ENCODE data around the gene GPR146.

GPR146 gene

DNA sequence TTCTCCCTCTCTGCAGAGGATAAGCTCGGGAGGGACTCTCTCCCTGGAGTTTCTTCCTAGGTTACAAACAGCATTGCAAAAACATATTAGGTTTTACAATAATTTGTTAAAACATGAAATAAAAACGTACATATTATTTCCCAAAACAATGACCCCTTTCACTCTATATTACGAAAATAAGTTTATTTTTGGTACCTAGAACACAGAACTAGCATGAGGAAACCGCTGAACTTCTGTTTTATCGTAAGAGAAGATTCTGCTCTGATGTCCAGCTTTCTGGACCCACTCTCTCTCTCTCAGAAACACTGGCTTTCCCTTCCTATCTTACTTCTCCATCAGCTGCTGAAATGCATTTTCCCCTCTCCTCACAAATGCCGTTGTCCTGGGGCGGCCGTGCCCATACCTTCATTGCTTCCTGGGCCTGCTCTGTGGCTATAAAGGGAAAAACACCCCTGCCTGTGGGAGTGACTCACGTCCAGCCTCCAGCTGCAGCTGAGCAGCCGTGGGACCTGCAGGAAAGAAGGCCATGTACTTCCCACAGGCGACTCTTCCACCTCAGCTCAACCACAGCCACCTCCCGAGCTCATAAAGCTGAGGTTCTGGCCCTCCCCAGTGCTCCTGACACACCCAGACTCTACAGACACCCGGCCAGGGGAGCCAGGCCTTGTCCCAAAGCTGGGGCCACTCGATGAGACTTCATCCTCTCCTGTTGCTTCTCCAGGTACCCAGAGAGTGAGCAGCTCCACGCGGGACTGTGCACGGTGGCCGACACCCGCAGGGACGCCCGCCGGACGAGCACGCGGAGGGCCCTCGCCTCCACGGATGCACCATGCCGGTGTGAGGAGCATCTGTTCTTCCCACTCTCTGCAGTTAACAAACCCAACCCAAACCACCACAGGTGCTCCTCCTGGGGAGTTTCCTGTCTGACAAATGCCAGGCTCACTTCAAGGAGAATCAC, 46.6 kb downstream of the GPR146 start:
- no peak overlapping the region for H3K27ac Mint-ChIP-seq
- no peak for DNase-seq
- peaks cover 12% of the 10 kb centered on the region for H3K36me3 Mint-ChIP-seq (ENCODE audit: low read depth)
- H3K4me1 Mint-ChIP-seq (ENCODE audit: low read depth): peaks cover 16% of the 10 kb centered on the region
- no peaks in the 10 kb centered on the region for H3K27me3 Mint-ChIP-seq
- H3K4me3 Mint-ChIP-seq: no peak overlapping the region
- H3K9me3 Mint-ChIP-seq: no peaks in the 10 kb centered on the region

DNA sequence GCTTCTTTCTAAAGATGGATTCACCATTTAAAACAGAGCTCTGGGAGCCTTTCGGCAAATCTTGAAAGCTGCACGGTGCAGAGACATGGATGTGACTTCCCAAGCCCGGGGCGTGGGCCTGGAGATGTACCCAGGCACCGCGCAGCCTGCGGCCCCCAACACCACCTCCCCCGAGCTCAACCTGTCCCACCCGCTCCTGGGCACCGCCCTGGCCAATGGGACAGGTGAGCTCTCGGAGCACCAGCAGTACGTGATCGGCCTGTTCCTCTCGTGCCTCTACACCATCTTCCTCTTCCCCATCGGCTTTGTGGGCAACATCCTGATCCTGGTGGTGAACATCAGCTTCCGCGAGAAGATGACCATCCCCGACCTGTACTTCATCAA, 47.3 kb downstream of the GPR146 start:
- no peaks in the 10 kb centered on the region for H3K9me3 Mint-ChIP-seq
- no peak for DNase-seq
- H3K4me3 Mint-ChIP-seq: no peak overlapping the region
- peaks cover 11% of the 10 kb centered on the region for H3K4me1 Mint-ChIP-seq (ENCODE audit: low read depth)
- H3K27ac Mint-ChIP-seq: no peak overlapping the region
- H3K27me3 Mint-ChIP-seq: no peaks in the 10 kb centered on the region
- H3K36me3 Mint-ChIP-seq (ENCODE audit: low read depth): peaks cover 12% of the 10 kb centered on the region

DNA sequence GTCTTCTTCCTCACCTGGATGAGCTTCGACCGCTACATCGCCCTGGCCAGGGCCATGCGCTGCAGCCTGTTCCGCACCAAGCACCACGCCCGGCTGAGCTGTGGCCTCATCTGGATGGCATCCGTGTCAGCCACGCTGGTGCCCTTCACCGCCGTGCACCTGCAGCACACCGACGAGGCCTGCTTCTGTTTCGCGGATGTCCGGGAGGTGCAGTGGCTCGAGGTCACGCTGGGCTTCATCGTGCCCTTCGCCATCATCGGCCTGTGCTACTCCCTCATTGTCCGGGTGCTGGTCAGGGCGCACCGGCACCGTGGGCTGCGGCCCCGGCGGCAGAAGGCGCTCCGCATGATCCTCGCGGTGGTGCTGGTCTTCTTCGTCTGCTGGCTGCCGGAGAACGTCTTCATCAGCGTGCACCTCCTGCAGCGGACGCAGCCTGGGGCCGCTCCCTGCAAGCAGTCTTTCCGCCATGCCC, 47.9 kb downstream of the GPR146 start:
- Mint-ChIP-seq H3K27me3 (no peaks in the 10 kb centered on the region), H3K9me3 (no peaks in the 10 kb centered on the region), H3K4me3 (no peak overlapping the region), H3K27ac (no peak overlapping the region), H3K4me1 (ENCODE audit: low read depth) (peaks cover 6% of the 10 kb centered on the region), H3K36me3 (ENCODE audit: low read depth) (peaks cover 12% of the 10 kb centered on the region)
- DNase-seq: no peak

DNA sequence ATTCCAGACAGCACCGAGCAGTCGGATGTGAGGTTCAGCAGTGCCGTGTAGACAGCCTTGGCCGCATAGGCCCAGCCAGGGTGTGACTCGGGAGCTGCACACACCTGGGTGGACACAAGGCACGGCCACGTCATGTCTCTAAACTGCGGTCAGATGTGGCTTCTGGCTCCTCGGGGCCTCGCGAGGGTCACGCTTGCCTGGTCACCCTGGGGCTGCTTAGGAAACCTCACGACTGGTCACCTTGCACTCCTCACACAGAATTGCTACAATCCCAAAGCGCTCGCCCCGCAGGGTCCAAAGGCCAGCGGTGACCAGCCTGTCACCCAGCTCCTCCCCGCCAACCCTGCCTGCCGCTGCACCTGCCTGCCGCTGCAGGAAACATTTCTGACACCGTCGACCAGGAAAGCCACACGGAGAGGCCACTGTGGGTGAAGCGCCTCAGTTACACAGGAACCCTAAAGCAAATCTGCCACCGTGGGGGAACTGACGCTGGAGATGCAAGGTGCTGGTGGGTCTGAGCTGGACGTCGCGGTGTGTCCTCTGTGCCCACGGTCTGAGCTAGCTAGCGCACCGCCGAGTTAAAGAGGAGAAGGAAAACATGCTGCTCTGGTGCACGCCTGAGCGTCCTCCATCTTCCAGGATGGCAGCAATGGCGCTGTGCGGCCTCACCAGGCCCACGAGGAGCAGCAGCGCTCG, 48.6 kb downstream of the GPR146 start:
- no peak for DNase-seq
- peaks cover 18% of the 10 kb centered on the region for H3K36me3 Mint-ChIP-seq (ENCODE audit: low read depth)
- no peak overlapping the region for H3K27ac Mint-ChIP-seq
- no peaks in the 10 kb centered on the region for H3K27me3 Mint-ChIP-seq
- H3K4me3 Mint-ChIP-seq: no peak overlapping the region
- no peaks in the 10 kb centered on the region for H3K4me1 Mint-ChIP-seq (ENCODE audit: low read depth)
- H3K9me3 Mint-ChIP-seq: no peaks in the 10 kb centered on the region

DNA sequence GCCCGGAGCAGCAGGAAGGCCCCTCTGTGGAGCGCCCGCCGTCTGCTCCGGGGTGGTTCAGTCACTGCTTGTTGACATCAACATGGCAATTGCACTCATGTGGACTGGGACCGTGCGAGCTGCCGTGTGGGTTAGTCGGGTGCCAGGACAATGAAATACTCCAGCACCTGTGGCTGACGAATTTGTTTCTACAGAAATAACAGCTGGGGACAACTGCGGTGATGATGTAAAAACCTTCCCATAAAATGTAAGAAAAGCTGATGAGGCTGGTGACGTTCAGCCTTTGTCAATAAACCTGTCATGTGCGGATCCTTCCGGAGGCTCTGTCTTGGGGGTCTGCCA, 49.1 kb downstream of the GPR146 start:
- Mint-ChIP-seq H3K27me3 (no peaks in the 10 kb centered on the region), H3K9me3 (no peaks in the 10 kb centered on the region), H3K4me1 (ENCODE audit: low read depth) (no peaks in the 10 kb centered on the region), H3K36me3 (ENCODE audit: low read depth) (peaks cover 22% of the 10 kb centered on the region), H3K4me3 (no peak overlapping the region), H3K27ac (no peak overlapping the region)
- no peak for DNase-seq

DNA sequence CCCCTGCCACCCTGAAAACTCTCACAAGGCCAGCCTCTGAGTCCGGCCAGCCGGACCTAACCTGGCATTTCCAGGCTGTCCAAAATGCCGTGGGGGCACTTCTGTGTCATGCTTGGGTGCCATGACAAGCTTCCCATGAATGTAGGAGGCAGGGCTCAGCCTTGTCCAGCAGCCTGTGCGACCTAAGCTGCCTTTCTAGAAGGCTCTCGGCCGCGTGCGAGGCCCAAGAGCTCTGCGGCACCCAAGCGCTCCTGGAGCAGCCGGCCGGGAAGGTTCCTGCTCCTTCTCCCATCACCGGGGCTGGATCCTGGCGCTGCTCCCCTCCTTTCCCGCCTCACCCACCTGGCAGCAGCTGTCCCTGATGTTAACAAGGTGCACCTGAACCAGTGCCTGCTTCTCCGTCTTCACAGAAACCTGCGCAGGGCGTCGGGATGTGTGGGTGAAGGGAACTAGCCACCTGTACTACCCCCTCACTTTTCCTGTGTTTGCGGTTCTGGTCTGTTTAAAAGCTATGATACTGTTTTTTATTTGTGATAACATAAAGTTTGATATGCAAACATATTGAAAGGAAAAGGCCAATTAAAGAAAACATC, 49.7 kb downstream of the GPR146 start:
- peaks cover 25% of the 10 kb centered on the region for H3K36me3 Mint-ChIP-seq (ENCODE audit: low read depth)
- H3K9me3 Mint-ChIP-seq: no peaks in the 10 kb centered on the region
- H3K4me1 Mint-ChIP-seq (ENCODE audit: low read depth): no peaks in the 10 kb centered on the region
- no peak for DNase-seq
- no peak overlapping the region for H3K4me3 Mint-ChIP-seq
- H3K27me3 Mint-ChIP-seq: no peaks in the 10 kb centered on the region
- H3K27ac Mint-ChIP-seq: no peak overlapping the region

DNA sequence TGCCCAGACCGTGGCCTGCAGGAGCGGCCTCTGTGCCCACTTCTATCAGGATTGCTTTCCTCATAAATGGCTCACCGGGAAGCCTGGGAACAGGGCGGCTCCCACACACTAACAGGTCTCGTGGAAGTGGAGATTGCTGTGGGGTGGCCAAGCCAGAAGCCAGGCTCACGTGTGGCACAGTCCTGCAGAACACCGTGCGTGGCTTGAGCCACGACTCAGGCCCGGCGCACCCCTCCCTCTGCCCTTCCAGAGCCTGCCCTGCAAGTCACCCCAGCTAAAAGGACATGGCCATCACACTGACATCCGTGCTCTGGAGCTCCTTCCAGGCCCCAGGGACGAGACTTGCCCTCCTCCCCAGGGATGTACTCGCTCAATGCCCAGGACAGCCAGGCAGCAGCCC, 50.5 kb downstream of the GPR146 start:
- Mint-ChIP-seq H3K9me3 (no peaks in the 10 kb centered on the region), H3K4me3 (no peak overlapping the region), H3K27ac (no peak overlapping the region), H3K4me1 (ENCODE audit: low read depth) (no peaks in the 10 kb centered on the region), H3K27me3 (no peaks in the 10 kb centered on the region), H3K36me3 (ENCODE audit: low read depth) (peaks cover 32% of the 10 kb centered on the region)
- no peak for DNase-seq

DNA sequence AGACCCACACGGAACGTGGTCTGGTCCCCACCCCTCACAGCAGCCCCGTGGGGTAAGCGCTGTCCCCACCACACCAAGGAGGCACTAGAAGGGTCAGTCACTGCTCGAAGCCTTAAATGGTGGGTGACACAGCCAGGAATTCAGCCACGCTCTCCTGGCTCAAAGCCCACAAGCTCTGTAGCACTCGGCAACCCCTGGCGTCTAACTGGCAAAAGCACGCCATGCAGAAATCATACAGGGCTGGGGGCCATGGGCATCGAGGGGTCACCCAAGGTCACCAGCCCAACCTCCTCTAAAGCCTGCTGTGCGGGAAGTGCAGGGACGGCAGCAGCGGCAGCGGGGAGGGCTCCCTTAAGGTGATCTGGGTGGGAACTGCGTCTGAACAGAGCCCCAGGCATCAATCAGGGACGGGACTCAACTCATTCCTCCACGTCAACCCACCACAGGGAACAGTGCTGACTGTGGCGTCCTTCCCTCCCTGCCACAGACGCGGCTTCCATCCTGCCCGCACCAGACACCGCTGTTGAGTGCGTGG, 51.3 kb downstream of the GPR146 start:
- DNase-seq: no peak
- no peaks in the 10 kb centered on the region for H3K27me3 Mint-ChIP-seq
- H3K9me3 Mint-ChIP-seq: no peaks in the 10 kb centered on the region
- H3K36me3 Mint-ChIP-seq (ENCODE audit: low read depth): peaks cover 32% of the 10 kb centered on the region
- H3K4me3 Mint-ChIP-seq: no peak overlapping the region
- no peak overlapping the region for H3K27ac Mint-ChIP-seq
- H3K4me1 Mint-ChIP-seq (ENCODE audit: low read depth): no peaks in the 10 kb centered on the region

DNA sequence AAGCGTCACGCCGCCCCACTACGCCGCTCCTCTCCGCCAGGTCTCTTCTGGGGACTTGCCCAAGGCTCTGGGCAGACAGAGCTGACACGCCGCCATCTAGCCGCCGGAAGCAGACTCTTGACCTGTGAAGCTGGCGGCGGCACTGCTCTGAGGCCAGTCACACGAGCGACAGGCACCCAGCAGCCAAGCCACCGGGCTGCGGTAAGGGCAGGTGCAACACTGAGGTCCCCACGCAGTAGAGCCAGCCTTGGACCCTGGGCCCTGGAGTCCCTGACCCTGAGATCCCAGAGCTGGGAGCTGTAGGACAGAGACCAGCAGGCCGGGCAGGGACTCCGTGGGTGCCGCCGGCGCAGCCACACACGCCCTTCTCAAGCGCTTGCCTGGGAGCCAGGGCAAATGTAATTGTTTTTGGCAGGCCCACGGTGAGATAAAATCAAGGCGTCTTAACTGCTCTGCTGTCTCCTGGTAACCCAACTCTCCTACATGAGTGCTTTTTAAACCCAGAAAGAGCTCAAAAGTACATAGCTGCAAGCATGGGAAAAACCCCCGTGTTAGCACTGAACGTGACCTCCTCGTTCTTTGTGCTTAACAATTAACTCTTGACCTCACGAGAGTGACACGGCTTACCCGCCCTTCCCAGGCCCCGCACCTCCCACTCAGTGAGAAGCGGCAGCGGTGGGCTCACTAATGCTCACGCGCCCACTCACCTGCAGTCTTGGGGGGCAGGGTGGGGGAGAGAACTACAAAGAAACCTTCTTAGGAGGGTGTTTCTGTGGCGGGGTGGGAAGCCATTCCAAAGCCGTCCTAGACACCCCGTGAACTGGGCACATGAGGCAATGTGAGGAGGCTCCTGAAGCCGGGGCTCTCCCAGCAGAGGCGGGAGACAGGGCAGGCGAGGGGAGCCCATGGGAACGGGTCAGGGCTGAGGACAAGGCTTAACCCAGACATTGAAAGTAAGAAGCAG, 52.1 kb downstream of the GPR146 start:
- Mint-ChIP-seq H3K27me3 (no peaks in the 10 kb centered on the region), H3K27ac (no peak overlapping the region), H3K4me1 (ENCODE audit: low read depth) (no peaks in the 10 kb centered on the region), H3K4me3 (no peak overlapping the region), H3K36me3 (ENCODE audit: low read depth) (peaks cover 32% of the 10 kb centered on the region), H3K9me3 (no peaks in the 10 kb centered on the region)
- no peak for DNase-seq

DNA sequence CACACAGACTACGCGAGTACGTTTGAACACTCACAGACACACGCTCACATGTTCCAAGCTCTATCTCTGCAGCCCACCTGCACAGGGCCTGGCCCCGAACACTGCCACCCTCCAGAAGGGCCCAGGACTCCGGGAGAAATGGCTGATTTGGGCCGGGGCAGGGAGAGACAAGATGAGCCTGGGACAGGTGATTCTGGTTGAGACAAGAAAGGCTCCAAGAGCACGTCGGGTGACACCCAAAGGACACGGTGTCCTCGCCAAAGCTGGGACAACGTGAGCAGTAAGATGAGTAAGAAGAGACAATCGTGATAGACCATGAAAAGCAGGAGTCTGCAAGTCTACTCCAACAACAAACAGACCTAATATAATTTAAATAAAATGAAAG, 52.8 kb downstream of the GPR146 start:
- Mint-ChIP-seq H3K4me1 (ENCODE audit: low read depth) (peaks cover 3% of the 10 kb centered on the region), H3K9me3 (no peaks in the 10 kb centered on the region)
- DNase-seq: no peak

DNA sequence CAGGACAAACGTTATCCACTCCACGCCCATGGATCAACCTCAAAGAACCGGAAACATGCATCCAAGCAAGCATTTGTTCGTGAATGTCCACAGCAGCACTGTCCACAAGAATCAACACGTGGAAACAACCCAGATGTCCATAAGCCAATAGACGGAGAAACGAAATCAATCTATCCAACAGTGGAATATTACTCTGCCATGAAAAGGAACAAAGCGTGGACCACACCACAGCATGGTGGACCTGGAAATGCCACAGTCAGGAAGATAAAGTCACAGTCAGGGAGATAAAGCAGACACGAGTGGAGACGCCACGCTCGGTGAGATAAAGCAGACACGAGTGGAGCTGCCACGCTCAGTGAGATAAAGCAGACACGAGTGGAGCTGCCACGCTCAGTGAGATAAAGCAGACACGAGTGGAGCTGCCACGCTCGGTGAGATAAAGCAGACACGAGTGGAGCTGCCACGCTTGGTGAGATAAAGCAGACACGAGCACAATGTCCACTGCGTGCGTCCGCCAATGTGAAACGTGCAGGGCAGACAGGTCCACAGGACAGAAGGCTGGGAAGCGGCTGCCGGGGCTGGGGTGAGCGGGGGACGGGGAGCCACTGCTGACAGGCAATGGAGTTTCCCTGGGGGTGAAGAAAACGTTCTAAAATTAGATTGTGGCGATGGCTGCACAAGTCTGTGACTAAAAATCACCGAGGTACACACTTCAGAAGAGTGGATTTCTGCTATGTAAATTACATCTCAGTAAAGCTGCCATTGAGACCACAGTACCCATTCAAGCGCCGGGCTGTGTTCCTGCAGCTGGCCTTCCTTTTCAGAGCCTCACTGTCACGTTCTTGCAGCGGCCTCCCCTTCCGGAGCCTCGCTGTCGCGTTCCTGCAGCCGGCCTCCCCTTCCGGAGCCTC, 54.2 kb downstream of the GPR146 start:
- Mint-ChIP-seq H3K27ac (no peak overlapping the region), H3K4me3 (no peak overlapping the region), H3K9me3 (no peaks in the 10 kb centered on the region), H3K4me1 (ENCODE audit: low read depth) (peaks cover 16% of the 10 kb centered on the region), H3K36me3 (ENCODE audit: low read depth) (peaks cover 24% of the 10 kb centered on the region), H3K27me3 (no peaks in the 10 kb centered on the region)
- DNase-seq: no peak

More for the DNA sequence above, 52.8 kb downstream of the GPR146 start:
- H3K27ac Mint-ChIP-seq: no peak overlapping the region
- peaks cover 28% of the 10 kb centered on the region for H3K36me3 Mint-ChIP-seq (ENCODE audit: low read depth)
- H3K4me3 Mint-ChIP-seq: no peak overlapping the region
- H3K27me3 Mint-ChIP-seq: no peaks in the 10 kb centered on the region

DNA sequence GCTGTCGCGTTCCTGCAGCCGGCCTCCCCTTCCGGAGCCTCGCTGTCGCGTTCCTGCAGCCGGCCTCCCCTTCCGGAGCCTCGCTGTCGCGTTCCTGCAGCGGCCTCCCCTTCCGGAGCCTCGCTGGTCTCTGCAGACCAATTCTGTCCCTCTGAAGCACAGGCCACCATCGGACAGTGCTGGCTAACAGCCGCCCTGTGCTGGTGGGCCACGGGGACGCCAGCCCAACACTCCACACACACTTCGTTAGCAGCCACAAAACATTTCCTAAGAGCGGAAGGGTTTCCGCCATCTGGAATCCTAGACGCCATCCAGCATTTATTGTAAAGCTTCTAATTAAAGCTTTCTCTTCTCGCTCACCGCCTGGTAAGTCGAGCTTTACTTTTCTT, 54.8 kb downstream of the GPR146 start:
- Mint-ChIP-seq H3K4me1 (ENCODE audit: low read depth) (peaks cover 22% of the 10 kb centered on the region), H3K9me3 (no peaks in the 10 kb centered on the region), H3K27ac (no peak overlapping the region), H3K27me3 (no peaks in the 10 kb centered on the region), H3K36me3 (ENCODE audit: low read depth) (peaks cover 23% of the 10 kb centered on the region), H3K4me3 (no peak overlapping the region)
- DNase-seq: no peak

DNA sequence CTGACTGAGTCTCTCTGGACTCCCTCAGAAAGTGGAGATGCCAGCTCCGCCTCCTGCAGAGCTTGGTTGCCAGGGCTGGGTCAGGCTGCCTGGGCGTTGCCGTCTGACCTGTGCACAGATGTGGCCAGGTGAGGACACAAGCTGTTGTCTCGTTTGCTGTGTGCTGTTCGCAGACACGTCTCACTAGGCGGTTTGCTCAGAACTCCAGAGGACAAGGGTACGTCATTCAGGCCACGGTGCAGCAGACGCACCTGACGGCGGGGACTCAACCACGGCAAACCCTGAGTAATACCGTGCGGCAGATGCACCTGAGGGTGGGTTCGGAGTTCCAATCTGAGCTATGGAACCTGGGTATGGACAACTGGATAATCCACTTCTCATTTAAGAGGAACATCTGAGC, 55.3 kb downstream of the GPR146 start:
- H3K9me3 Mint-ChIP-seq: no peaks in the 10 kb centered on the region
- H3K27me3 Mint-ChIP-seq: no peaks in the 10 kb centered on the region
- no peak for DNase-seq
- H3K27ac Mint-ChIP-seq: no peak overlapping the region
- peaks cover 22% of the 10 kb centered on the region for H3K36me3 Mint-ChIP-seq (ENCODE audit: low read depth)
- peaks cover 26% of the 10 kb centered on the region for H3K4me1 Mint-ChIP-seq (ENCODE audit: low read depth)
- no peak overlapping the region for H3K4me3 Mint-ChIP-seq

Data from activated T-cell treated with anti-CD3 and anti-CD28 coated beads, Interleukin-2, amount 50 U/mL, for 24 hours (primary cell).